SK-N-SH treated with all-trans-retinoic acid at 6 μM for 48 hours (cell line): ENCODE data around the gene NRDE2.

ENCODE experiments used
- ATAC-seq: fragments of 200-7000 bp; cut with Tn5 transposase; 3 replicates; pipeline ENCODE4 v1.9.1; 2020; ENCODE audit warnings: mild to moderate bottlenecking, moderate library complexity
- BACH2 ChIP-seq: fragments of 250-450 bp; sonication (Bioruptor Pico); IDR thresholded peaks from 2 replicates; pipeline ENCODE4 v1.9.0; 2021; ENCODE audit warnings: mild to moderate bottlenecking, borderline replicate concordance
- CREB5 ChIP-seq: fragments of 250-450 bp; sonication (Bioruptor Pico); IDR thresholded peaks from 2 replicates; pipeline ENCODE4 v1.5.1; 2020; ENCODE audit warnings: low read depth, mild to moderate bottlenecking, moderate library complexity
- CSRNP3 ChIP-seq: fragments of 250-450 bp; sonication (Bioruptor Pico); IDR thresholded peaks from 2 replicates; pipeline ENCODE4 v1.5.1; 2021; ENCODE audit warnings: mild to moderate bottlenecking, moderate library complexity
- ESRRG ChIP-seq: fragments of 250-450 bp; sonication (Bioruptor Pico); IDR thresholded peaks from 2 replicates; pipeline ENCODE4 v1.6.1; 2021; ENCODE audit warnings: mild to moderate bottlenecking
- GLIS3 ChIP-seq: fragments of 250-450 bp; sonication (Bioruptor Pico); IDR thresholded peaks from 2 replicates; pipeline ENCODE4 v1.5.0; 2020; ENCODE audit warnings: mild to moderate bottlenecking, moderate library complexity
- ISL1 ChIP-seq: fragments of 250-450 bp; sonication (Bioruptor Pico); IDR thresholded peaks from 2 replicates; pipeline ENCODE4 v2.1.2; 2022; ENCODE audit warnings: mild to moderate bottlenecking, moderate library complexity
- OSR1 ChIP-seq: fragments of 250-450 bp; sonication (Bioruptor Pico); IDR thresholded peaks from 2 replicates; pipeline ENCODE4 v1.8.0; 2022; ENCODE audit warnings: moderate library complexity, mild to moderate bottlenecking, inconsistent platforms
- PATZ1 ChIP-seq: fragments of 250-450 bp; sonication (Bioruptor Pico); IDR thresholded peaks from 2 replicates; pipeline ENCODE4 v1.8.0; 2020; ENCODE audit warnings: mild to moderate bottlenecking, moderate library complexity, borderline replicate concordance
- POU6F1 ChIP-seq: fragments of 250-450 bp; sonication (Bioruptor Pico); IDR thresholded peaks from 2 replicates; pipeline ENCODE4 v1.8.0; 2021; ENCODE audit warnings: low read depth, mild to moderate bottlenecking, moderate library complexity, borderline replicate concordance
- PPARA ChIP-seq: fragments of 250-450 bp; sonication (Bioruptor Pico); IDR thresholded peaks from 2 replicates; pipeline ENCODE4 v1.5.0; 2020; ENCODE audit warnings: mild to moderate bottlenecking, borderline replicate concordance
- SNAI2 ChIP-seq: fragments of 250-450 bp; sonication (Bioruptor Pico); IDR thresholded peaks from 2 replicates; pipeline ENCODE4 v1.5.0; 2020; ENCODE audit warnings: mild to moderate bottlenecking, moderate library complexity
- TCF4 ChIP-seq: fragments of 250-450 bp; sonication (Bioruptor Pico); IDR thresholded peaks from 2 replicates; pipeline ENCODE4 v1.8.0; 2021; ENCODE audit warnings: mild to moderate bottlenecking, moderate library complexity, borderline replicate concordance
- TOX ChIP-seq: fragments of 250-450 bp; sonication (Bioruptor Pico); IDR thresholded peaks from 2 replicates; pipeline ENCODE4 v1.8.0; 2021; ENCODE audit warnings: mild to moderate bottlenecking, moderate library complexity, borderline replicate concordance
- TSHZ2 ChIP-seq: fragments of 250-450 bp; sonication (Bioruptor Pico); IDR thresholded peaks from 2 replicates; pipeline ENCODE4 v1.5.0; 2020; ENCODE audit warnings: mild to moderate bottlenecking, moderate library complexity
- ZC3H10 ChIP-seq: fragments of 250-450 bp; sonication (Bioruptor Pico); IDR thresholded peaks from 2 replicates; pipeline ENCODE4 v1.5.1; 2021; ENCODE audit warnings: mild to moderate bottlenecking, moderate library complexity
- ZFP3 ChIP-seq: fragments of 250-450 bp; sonication (Bioruptor Pico); IDR thresholded peaks from 2 replicates; pipeline ENCODE4 v1.5.0; 2020; ENCODE audit warnings: mild to moderate bottlenecking, moderate library complexity
- ZNF565 ChIP-seq: fragments of 450-650 bp; formaldehyde crosslinking; conservative IDR thresholded peaks from 2 replicates; pipeline ENCODE4 v1.5.0; 2020; ENCODE audit warnings: low read depth, mild to moderate bottlenecking, moderate library complexity
- ZNF70 ChIP-seq: fragments of 450-650 bp; formaldehyde crosslinking; IDR thresholded peaks from 2 replicates; pipeline ENCODE4 v1.5.0; 2020; ENCODE audit warnings: mild to moderate bottlenecking, moderate library complexity
- ZNF8 ChIP-seq: fragments of 450-650 bp; formaldehyde crosslinking; IDR thresholded peaks from 2 replicates; pipeline ENCODE4 v1.5.0; 2020; ENCODE audit warnings: mild to moderate bottlenecking, moderate library complexity

Gene NRDE2

GRCh38 chr14:90299408-90299807 is 32.3 kb downstream of the NRDE2 start:
- TF ChIP-seq ZNF70 (CRISPR knock-in tag): no peak
- TF ChIP-seq TOX (CRISPR knock-in tag): no peak
- TF ChIP-seq GLIS3: no peak
- no peak for TF ChIP-seq PPARA (CRISPR knock-in tag)
- no peak for TF ChIP-seq PATZ1 (CRISPR knock-in tag)
- TF ChIP-seq POU6F1: no peak
- no peak for TF ChIP-seq SNAI2
- no peak for TF ChIP-seq TCF4 (CRISPR knock-in tag)
- TF ChIP-seq TSHZ2 (CRISPR knock-in tag): no peak
- TF ChIP-seq ZNF8 (CRISPR knock-in tag): no peak
- no peak for TF ChIP-seq BACH2 (CRISPR knock-in tag)
- no peak for TF ChIP-seq ZFP3 (CRISPR knock-in tag)
- TF ChIP-seq ZNF565 (CRISPR knock-in tag): no peak
- no peak for TF ChIP-seq CSRNP3 (CRISPR knock-in tag)
- no peak for TF ChIP-seq ESRRG (CRISPR knock-in tag)
- no peak for TF ChIP-seq ZC3H10 (CRISPR knock-in tag)
- TF ChIP-seq OSR1 (CRISPR knock-in tag): no peak
- no peak for ATAC-seq

- TF ChIP-seq PPARA (CRISPR knock-in tag): no peak
- TF ChIP-seq SNAI2: no peak
- no peak for TF ChIP-seq POU6F1
- TF ChIP-seq ZC3H10 (CRISPR knock-in tag): no peak
- TF ChIP-seq CREB5 (CRISPR knock-in tag): no peak
- TF ChIP-seq OSR1 (CRISPR knock-in tag): no peak
- no peak for TF ChIP-seq TOX (CRISPR knock-in tag)
- TF ChIP-seq TCF4 (CRISPR knock-in tag): no peak
- no peak for TF ChIP-seq ISL1 (CRISPR knock-in tag)
- TF ChIP-seq GLIS3: no peak
- TF ChIP-seq CSRNP3 (CRISPR knock-in tag): no peak
- no peak for ATAC-seq
Observed at GRCh38 chr14:90297876-90298629, 33.7 kb downstream of the NRDE2 start.
